Chondrocyte (in vitro differentiated cells): ENCODE data around the gene SERPINB6. TPM values are rescaled to one million over a fixed set of nuclear protein-coding genes. Genes with fewer than 3 reads are reported as not detected.
"Not testable (repeated sequence)": the region's sequence is repeated elsewhere in the genome, so short reads cannot be mapped to it uniquely, and the experiment has no call there.

Source experiments
- DNase-seq: peaks from one replicate; pipeline ENCODE4 v3.0.0; 2021; ENCODE audit warnings: mixed read lengths, low spot score
- H3K27ac Mint-ChIP-seq: one replicate; pipeline ENCODE4 v1.8.0; 2021; ENCODE audit warnings: mild to moderate bottlenecking, moderate library complexity, mixed read lengths; ENCODE audit not compliant: unreplicated experiment
- H3K27me3 Mint-ChIP-seq: 2 replicates; pipeline ENCODE4 v1.8.0; 2021; ENCODE audit warnings: low read depth, mixed read lengths
- H3K36me3 Mint-ChIP-seq: 2 replicates; pipeline ENCODE4 v1.8.0; 2021; ENCODE audit warnings: low read depth, mixed read lengths
- H3K4me1 Mint-ChIP-seq: 2 replicates; pipeline ENCODE4 v1.8.0; 2021; ENCODE audit warnings: low read depth, mild to moderate bottlenecking, mixed read lengths
- H3K4me3 Mint-ChIP-seq: one replicate; pipeline ENCODE4 v1.8.0; 2021; ENCODE audit warnings: mild to moderate bottlenecking, moderate library complexity, mixed read lengths; ENCODE audit not compliant: unreplicated experiment
- H3K9me3 Mint-ChIP-seq: 2 replicates; pipeline ENCODE4 v1.8.0; 2021; ENCODE audit warnings: low read depth, mixed read lengths
- CTCF ChIP-seq: fragments of 200-600 bp; sonication (generic); IDR thresholded peaks from 2 replicates; pipeline ENCODE4 v1.5.0; 2021; ENCODE audit warnings: antibody characterized with exemption, mild to moderate bottlenecking, moderate library complexity
- total RNA-seq: library from RNA; stranded (reverse); gene quantifications from 3 replicates; pipeline ENCODE4 v1.2.1, GENCODE V29; 2021

The SERPINB6 gene
- total RNA-seq, 1 donor from 2014 or later = 98.0 TPM

GRCh38 chr6:3005874-3006273 lies 34.5 kb upstream of the SERPINB6 start:
- Mint-ChIP-seq H3K9me3 (peaks cover 9% of the 10 kb centered on the region), H3K27ac (no peak overlapping the region), H3K27me3 (no peaks in the 10 kb centered on the region), H3K4me1 (peaks cover 11% of the 10 kb centered on the region), H3K4me3 (no peak overlapping the region), H3K36me3 (peaks cover 41% of the 10 kb centered on the region)
- no peak for DNase-seq
- no peak for TF ChIP-seq CTCF

- no peak overlapping the region for H3K27ac Mint-ChIP-seq
- peaks cover 2% of the 10 kb centered on the region for H3K9me3 Mint-ChIP-seq
- DNase-seq = no peak
- no peak for TF ChIP-seq CTCF
- no peaks in the 10 kb centered on the region for H3K27me3 Mint-ChIP-seq
- peaks cover 33% of the 10 kb centered on the region for H3K36me3 Mint-ChIP-seq
- no peak overlapping the region for H3K4me3 Mint-ChIP-seq
- peaks cover 13% of the 10 kb centered on the region for H3K4me1 Mint-ChIP-seq
Measured at GRCh38 chr6:3005077-3005476, 33.7 kb upstream of the SERPINB6 start.

GRCh38 chr6:3003226-3003625 lies 31.9 kb upstream of the SERPINB6 start:
- Mint-ChIP-seq H3K27ac (peak overlapping the region; percentile 59), H3K4me1 (peaks cover 24% of the 10 kb centered on the region), H3K36me3 (peaks cover 20% of the 10 kb centered on the region)
- not testable (repeated sequence) for DNase-seq, H3K9me3 Mint-ChIP-seq, H3K27me3 Mint-ChIP-seq, H3K4me3 Mint-ChIP-seq

- Mint-ChIP-seq H3K4me3 (no peak overlapping the region), H3K4me1 (peaks cover 24% of the 10 kb centered on the region), H3K36me3 (peaks cover 11% of the 10 kb centered on the region), H3K9me3 (no peaks in the 10 kb centered on the region), H3K27me3 (no peaks in the 10 kb centered on the region), H3K27ac (peak overlapping the region; percentile 77)
- peak; percentile 81 for TF ChIP-seq CTCF
- DNase-seq = no peak
Measured at GRCh38 chr6:3001773-3002293, 30.5 kb upstream of the SERPINB6 start.

GRCh38 chr6:3001146-3001772 lies 29.9 kb upstream of the SERPINB6 start:
- no peak for TF ChIP-seq CTCF
- DNase-seq = no peak
- Mint-ChIP-seq H3K4me1 (peaks cover 24% of the 10 kb centered on the region), H3K27ac (peak overlapping the region; percentile 77), H3K27me3 (no peaks in the 10 kb centered on the region), H3K36me3 (peaks cover 9% of the 10 kb centered on the region), H3K9me3 (no peaks in the 10 kb centered on the region), H3K4me3 (peak overlapping the region; percentile 86)
